Omental fat pad (tissue), 4 donors: ENCODE data around the gene SURF1. TPM values are rescaled to one million over a fixed set of nuclear protein-coding genes. Genes with fewer than 3 reads are reported as not detected.
"Not testable (repeated sequence)": the region's sequence is repeated elsewhere in the genome, so short reads cannot be mapped to it uniquely, and the experiment has no call there.

Experiments
- ATAC-seq: fragments of 150-250 bp; one replicate; pipeline ENCODE4 v1.9.1; 2016; ENCODE audit warnings: mild to moderate bottlenecking, moderate library complexity; ENCODE audit not compliant: low FRiP score
- DNase-seq: peaks from one replicate; pipeline ENCODE4 v3.0.0-alpha.2; 2019; ENCODE audit warnings: low spot score
- total RNA-seq, 4 donors: library from RNA; depleted of rRNA; stranded (reverse); fragments of >200 nt; gene quantifications; one replicate each; pipeline ENCODE4 v1.1.0, GENCODE V29; 2016
- TF ChIP-seq, protein P1 (sequence below), 3 donors: fragments of 450-650 bp; IDR thresholded peaks; one replicate each; pipeline ENCODE4 v1.5.1; 2016 to 2017; ENCODE audit warnings: antibody characterized with exemption in 3 of 3, mild to moderate bottlenecking in 3 of 3, moderate library complexity in 2 of 3

The SURF1 gene
- total RNA-seq, 4 donors from 2014 or later: 30.3 to 47.1 (median 41.1) TPM

DNA sequence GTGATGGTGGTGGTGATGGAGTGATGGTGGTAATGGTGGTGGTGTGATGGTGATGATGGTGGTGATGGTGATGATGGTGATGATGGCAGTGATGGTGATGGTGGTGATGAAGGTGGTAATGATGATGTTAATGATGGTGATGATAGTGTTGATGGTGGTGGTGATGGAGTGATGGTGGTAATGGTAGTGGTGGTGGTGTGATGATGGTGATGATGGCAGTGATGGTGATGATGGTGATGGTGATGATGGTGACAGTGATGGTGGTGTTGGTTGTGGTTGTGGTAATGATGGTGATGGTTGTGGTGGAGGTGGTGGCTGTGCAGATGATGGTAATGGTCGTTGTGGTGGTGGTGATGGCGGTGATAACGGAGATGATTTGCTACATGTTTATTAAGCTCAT is 27.2 kb upstream of the SURF1 start:
- ATAC-seq (no peak), DNase-seq (no peak)
- TF ChIP-seq, protein P1, sequence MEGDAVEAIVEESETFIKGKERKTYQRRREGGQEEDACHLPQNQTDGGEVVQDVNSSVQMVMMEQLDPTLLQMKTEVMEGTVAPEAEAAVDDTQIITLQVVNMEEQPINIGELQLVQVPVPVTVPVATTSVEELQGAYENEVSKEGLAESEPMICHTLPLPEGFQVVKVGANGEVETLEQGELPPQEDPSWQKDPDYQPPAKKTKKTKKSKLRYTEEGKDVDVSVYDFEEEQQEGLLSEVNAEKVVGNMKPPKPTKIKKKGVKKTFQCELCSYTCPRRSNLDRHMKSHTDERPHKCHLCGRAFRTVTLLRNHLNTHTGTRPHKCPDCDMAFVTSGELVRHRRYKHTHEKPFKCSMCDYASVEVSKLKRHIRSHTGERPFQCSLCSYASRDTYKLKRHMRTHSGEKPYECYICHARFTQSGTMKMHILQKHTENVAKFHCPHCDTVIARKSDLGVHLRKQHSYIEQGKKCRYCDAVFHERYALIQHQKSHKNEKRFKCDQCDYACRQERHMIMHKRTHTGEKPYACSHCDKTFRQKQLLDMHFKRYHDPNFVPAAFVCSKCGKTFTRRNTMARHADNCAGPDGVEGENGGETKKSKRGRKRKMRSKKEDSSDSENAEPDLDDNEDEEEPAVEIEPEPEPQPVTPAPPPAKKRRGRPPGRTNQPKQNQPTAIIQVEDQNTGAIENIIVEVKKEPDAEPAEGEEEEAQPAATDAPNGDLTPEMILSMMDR (IDR thresholded peaks at IDR 0.05): no peak

DNA sequence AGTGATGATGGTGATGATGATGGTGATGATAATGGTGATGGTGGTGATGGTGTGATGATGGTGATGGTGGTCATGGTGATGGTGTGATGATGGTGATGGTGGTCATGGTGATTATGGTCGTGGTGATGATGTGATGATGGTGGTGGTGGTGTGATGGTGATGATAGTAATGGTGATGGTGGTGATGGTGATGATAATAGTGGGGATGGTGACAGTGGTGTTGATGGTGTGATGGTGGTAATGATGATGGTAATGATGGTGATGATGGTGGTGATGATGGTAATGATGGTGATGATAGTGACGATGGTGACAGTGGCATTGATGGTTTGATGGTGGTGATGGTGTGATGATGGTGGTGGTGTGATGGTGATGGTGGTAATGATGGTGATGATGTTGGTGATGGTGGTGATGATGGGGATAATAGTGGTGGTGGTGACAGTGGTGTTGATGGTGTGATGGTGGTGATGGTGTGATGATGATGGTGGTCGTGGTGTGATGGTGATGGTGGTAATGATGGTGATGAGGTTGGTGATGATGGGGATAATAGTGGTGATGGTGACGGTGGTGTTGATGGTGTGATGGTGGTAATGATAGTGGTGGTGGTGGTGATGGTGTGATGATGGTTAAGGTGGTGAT is 26.3 kb upstream of the SURF1 start:
- TF ChIP-seq, protein P1 (IDR thresholded peaks at IDR 0.05): no peak
- ATAC-seq (no peak), DNase-seq (no peak)

DNA sequence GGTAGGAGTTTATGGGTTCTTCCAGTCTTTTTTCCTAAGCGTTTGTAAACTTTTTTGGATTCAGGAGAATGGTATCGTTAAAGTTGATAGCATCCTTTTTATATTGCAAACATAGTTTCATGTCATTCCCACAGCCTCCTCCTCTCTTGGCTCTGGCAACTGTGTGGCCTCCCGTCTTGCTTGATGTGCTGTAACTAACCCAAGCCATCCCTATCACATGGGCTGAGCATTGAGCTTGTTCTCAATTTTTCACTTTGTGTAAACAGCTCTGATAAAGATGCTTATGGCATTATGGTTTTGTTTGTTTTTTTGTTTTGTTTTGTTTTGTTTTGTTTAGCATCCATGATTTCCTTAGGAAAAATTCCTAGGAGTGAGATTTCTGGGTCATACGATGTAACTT is 24.4 kb upstream of the SURF1 start:
- no peak for ATAC-seq
- DNase-seq: no peak
- TF ChIP-seq, protein P1 (IDR thresholded peaks at IDR 0.05): no peak

DNA sequence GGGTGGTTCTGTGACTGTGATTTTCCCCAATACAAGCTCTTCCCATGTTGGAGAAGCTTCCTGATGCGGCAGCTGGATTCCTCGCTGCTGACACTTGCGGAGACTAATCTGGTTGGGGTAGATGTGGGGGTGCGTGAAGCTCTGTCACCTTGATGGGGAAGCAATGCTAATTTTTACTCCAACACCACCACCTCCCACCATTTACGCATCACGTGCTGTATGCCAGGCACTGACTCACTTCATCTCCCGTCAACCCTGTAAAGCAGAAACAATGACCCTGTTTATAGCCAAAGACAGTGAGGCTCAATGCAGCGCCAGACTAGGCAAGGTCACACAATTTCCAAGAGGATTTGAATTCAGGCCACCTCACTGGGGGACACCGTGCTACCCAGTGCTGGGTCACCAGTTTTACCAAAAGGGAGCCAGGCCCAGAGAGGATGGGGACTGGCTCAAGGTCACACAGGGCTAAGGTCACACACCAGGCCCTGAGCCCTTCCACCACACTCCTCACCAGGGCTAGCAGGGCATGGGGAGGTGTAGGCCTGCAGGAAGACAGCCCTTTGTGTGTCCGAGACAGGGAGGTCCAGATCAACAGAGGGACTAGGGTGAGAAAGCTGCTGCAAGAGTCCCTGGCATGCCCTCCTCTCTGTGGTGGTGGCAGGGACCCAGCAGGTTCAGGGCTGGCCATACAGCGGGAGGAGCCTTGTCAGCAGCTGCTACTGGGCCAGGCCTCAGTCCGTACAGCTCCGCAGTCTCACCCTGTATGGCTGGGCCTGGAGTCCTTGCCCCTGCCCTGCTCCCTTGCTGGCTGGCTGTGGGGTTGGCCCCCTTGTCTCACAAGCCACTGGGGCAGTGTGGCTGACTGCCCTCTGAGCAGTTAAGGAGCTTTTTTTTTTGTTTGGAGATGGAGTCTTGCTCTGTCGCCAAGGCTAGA is 23.1 kb upstream of the SURF1 start:
- TF ChIP-seq, protein P1 (IDR thresholded peaks at IDR 0.05): no peak
- ATAC-seq (no peak), DNase-seq (no peak)

DNA sequence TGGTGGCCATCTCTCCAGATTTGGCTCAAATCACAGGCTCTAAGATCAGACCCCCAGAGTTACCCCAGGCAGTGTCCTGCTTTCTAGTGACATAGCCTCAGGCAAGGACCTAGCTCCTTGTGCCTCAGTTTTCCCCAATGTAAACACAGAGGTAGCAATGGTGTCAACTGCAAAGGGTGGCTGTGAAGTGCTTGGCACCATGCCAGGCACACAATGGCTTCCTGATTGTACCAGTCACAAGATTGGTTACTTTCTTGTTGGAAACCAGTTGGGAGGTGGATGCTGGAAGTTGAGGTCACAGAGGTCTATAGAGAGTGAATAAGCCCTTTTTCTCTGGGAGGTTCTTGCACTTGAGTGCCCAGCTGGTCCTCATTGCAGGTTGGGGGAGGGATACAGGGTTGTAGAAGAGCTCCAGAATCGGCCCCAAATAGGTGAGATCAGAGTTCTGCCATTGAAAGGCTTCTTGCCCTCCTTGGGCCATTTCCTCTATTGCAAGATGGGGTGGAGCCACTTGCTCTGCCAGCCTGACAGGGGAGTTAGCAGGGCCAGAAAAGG is 22.2 kb upstream of the SURF1 start:
- TF ChIP-seq, protein P1 (IDR thresholded peaks at IDR 0.05): no peak
- ATAC-seq (no peak), DNase-seq (no peak)

DNA sequence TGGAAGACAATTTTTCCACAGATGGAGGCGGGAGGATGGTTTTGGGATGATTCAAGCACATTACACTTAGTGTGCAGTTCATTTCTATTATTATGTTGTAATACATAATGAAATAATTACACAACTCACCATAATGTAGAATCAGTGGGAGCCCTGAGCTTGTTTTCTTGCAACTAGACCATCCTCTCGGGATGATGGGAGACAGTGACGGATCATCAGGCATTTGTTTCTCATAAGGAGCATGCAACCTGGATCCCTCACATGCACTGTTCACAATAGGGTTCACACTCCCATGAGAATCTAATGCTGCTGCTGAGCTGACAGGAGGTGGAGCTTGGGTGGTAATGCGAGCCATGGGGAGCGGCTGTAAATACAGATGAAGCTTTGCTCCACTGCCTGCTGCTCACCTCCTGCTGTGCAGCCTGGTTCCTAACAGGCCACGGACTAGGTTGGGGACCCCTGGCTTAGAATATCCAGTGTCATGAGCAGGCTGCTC is 21.5 kb upstream of the SURF1 start:
- ATAC-seq: no peak
- DNase-seq: no peak
- TF ChIP-seq, protein P1 (IDR thresholded peaks at IDR 0.05): no peak

DNA sequence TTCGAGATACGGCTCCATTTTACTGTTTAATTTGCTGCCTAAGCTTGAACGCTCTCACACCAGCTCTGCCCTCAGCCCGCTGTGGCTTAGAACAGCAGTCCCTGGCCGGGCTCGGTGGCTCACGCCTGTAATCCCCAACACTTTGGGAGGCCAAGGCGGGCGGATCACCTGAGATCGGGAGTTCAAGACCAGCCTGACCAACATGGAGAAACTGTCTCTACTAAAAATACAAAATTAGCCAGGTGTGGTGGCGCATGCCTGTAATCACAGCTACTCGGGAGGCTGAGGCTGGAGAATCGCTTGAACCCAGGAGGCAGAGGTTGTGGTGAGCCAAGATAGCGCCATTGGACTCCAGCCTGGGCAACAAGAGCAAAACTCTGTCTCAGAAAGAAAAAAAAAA is 21.0 kb upstream of the SURF1 start:
- ATAC-seq, DNase-seq: not testable (repeated sequence)
